ENCODE measurements around the gene POU2F2. TPM values are rescaled to one million over a fixed set of nuclear protein-coding genes. Genes with fewer than 3 reads are reported as not detected.

Gene POU2F2
- total RNA-seq, 1 experiment from 2014 or later: 0.89 TPM

DNA sequence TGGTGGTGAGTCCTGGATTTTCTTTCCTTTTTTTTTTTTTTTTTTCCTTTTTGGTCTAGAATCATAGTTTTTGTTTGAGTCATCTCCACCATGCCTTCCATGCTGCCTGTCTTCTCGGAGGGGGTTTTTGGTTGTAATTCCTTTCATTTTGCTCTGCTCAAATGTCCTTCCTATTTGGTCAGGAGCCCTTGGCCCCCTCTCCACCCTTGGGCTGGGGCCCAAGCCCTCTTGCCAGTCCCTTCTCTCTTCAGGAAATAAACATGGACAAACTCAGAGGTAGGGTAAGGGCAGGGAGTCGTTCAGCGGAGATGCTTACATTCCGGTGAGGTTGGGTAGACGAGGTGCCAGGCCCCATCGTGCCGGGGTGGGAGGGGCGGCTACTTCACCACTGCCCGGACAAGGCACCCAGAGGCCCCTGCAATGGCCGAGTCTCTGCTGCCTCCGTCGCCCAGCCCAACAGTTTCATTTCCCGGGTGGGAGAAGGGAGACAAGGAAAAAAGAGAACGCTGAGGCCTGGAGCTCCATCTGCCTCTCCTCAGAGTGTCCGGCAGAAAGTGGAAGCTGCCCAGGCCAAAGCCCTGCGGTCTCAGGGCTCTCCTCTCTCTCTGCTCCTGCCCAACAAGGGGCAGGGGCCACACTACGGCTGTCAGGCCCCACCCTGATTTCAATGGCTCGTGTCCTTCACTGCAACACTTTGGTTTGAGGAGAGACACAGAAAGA is 43.6 kb downstream of the POU2F2 start:
- ChIA-PET CTCF (no interaction called here), POLR2A (no interaction called here), RAD21 (ENCODE audit: low non-redundant PET in 1 of 2, low total read pairs in 2 of 2, uncharacterized antibody in 2 of 2, unreplicated experiment in 2 of 2) (no interaction called here)
- Histone ChIP-seq H3K79me2 (ENCODE audit: insufficient read depth, low read length) (no peaks in the 10 kb centered on the region), H2AFZ (ENCODE audit: low read depth, low read length, poor library complexity, severe bottlenecking) (no peak overlapping the region), H3K9ac (ENCODE audit: low read length) (no peak overlapping the region), H4K20me1 (ENCODE audit: insufficient read depth) (peaks cover 3% of the 10 kb centered on the region; the same call in 1 of the 2 replicates), H3K9me3 (ENCODE audit: control insufficient read depth in 1 of 2, insufficient read depth in 1 of 2, low read depth in 1 of 2, low read length in 2 of 2) (no peaks in the 10 kb centered on the region), H3K27ac (ENCODE audit: low read depth, low read length) (no peak overlapping the region), H3K27me3 (ENCODE audit: insufficient read depth, low read length) (no peaks in the 10 kb centered on the region), H3K36me3 (ENCODE audit: control insufficient read depth in 1 of 2, insufficient read depth in 2 of 2, low read length in 2 of 2) (no peaks in the 10 kb centered on the region), H3K4me2 (ENCODE audit: low read length) (peak overlapping the region; percentile 37), H3K4me3 (replicated peaks in 1 of 2; ENCODE audit: low read depth in 1 of 2, low read length in 2 of 2) (no peak overlapping the region), H3K4me1 (ENCODE audit: control insufficient read depth in 1 of 2, insufficient read depth in 2 of 2, low read length in 2 of 2) (peaks cover 0 to 30% of the 10 kb centered on the region in 2 experiments; a peak in 2 of 4 replicates), H3K9me2 (ENCODE audit: insufficient read depth) (no peaks in the 10 kb centered on the region)
- no TSS peak for BruUV-seq (replicated peaks)
- DNase-seq (ENCODE audit: low read depth, low spot score): no peak
- no peak for ATAC-seq
- TF ChIP-seq MAX (IDR thresholded peaks at IDR 0.05) (no peak), SP1 (IDR thresholded peaks at IDR 0.05; ENCODE audit: low read depth) (no peak), CTCF (IDR thresholded peaks at IDR 0.05 in 2 of 3, conservative IDR thresholded peaks at IDR 0.05 in 1 of 3; ENCODE audit: borderline replicate concordance in 1 of 3, insufficient read depth in 1 of 3, low read depth in 2 of 3, low read length in 2 of 3) (no peak), ZFX (IDR thresholded peaks at IDR 0.05) (no peak), EZH2 (IDR thresholded peaks at IDR 0.05) (no peak), REST (IDR thresholded peaks at IDR 0.05; ENCODE audit: low read depth) (no peak)
- TF ChIP-seq, protein P1, sequence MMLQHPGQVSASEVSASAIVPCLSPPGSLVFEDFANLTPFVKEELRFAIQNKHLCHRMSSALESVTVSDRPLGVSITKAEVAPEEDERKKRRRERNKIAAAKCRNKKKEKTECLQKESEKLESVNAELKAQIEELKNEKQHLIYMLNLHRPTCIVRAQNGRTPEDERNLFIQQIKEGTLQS (IDR thresholded peaks at IDR 0.05): no peak
- intact Hi-C loops (cut with micrococcal nuclease): no loop called here
